Endodermal cell (in vitro differentiated cells): ENCODE data around the gene ADSS1. TPM values are rescaled to one million over a fixed set of nuclear protein-coding genes. Genes with fewer than 3 reads are reported as not detected.

Experiments used
- DNase-seq: peaks from one replicate; pipeline ENCODE4 v3.0.0-alpha.2; 2017
- H3K27ac ChIP-seq: 2 replicates; pipeline ENCODE4 v1.5.1; 2013; ENCODE audit warnings: mild to moderate bottlenecking, low read depth, low read length, moderate library complexity
- H3K27me3 ChIP-seq: 2 replicates; pipeline ENCODE4 v1.6.1; 2013; ENCODE audit warnings: mild to moderate bottlenecking, low read length, moderate library complexity; ENCODE audit not compliant: insufficient read depth, control insufficient read depth, poor library complexity, severe bottlenecking
- H3K36me3 ChIP-seq: 2 replicates; pipeline ENCODE4 v1.7.0; 2013; ENCODE audit warnings: mild to moderate bottlenecking, low read length, moderate library complexity; ENCODE audit not compliant: control insufficient read depth, insufficient read depth
- H3K4me1 ChIP-seq: one replicate; pipeline ENCODE4 v1.7.0; 2013; ENCODE audit warnings: low read length; ENCODE audit not compliant: control insufficient read depth, insufficient read depth
- H3K4me3 ChIP-seq: 2 replicates; pipeline ENCODE4 v1.5.1; 2013; ENCODE audit warnings: mild to moderate bottlenecking, low read length, moderate library complexity
- H3K9ac ChIP-seq: 2 replicates; pipeline ENCODE4 v1.6.1; 2013; ENCODE audit warnings: mild to moderate bottlenecking, low read length, moderate library complexity; ENCODE audit not compliant: poor library complexity, severe bottlenecking; ENCODE audit errors: extremely low read depth
- H3K9me3 ChIP-seq: 2 replicates; pipeline ENCODE4 v1.6.1; 2013; ENCODE audit warnings: mild to moderate bottlenecking, low read length, moderate library complexity; ENCODE audit not compliant: control insufficient read depth
- H3K27ac Mint-ChIP-seq: 2 replicates; pipeline ENCODE4 v1.8.0; 2020; ENCODE audit warnings: mixed read lengths
- H3K27me3 Mint-ChIP-seq: 2 replicates; pipeline ENCODE4 v1.8.0; 2021; ENCODE audit warnings: mild to moderate bottlenecking, mixed read lengths; ENCODE audit not compliant: insufficient read depth
- H3K36me3 Mint-ChIP-seq: 2 replicates; pipeline ENCODE4 v1.8.0; 2020; ENCODE audit warnings: low read depth, mixed read lengths
- H3K4me1 Mint-ChIP-seq: 2 replicates; pipeline ENCODE4 v1.8.0; 2020; ENCODE audit warnings: mixed read lengths
- H3K4me3 Mint-ChIP-seq: 2 replicates; pipeline ENCODE4 v1.8.0; 2020; ENCODE audit warnings: mild to moderate bottlenecking, moderate library complexity, mixed read lengths
- H3K9me3 Mint-ChIP-seq: 2 replicates; pipeline ENCODE4 v1.8.0; 2020; ENCODE audit warnings: mild to moderate bottlenecking, mixed read lengths
- WGBS, 2 experiments: methylation state at CpG; one replicate each; pipeline versions ENCODE4 v1.1.5 to v1.1.7; 2013; ENCODE audit warnings: missing lambda C conversion rate in 2 of 2, mixed read lengths in 1 of 2; ENCODE audit not compliant: insufficient coverage in 1 of 2, insufficient read length in 1 of 2; 5-methylcytosine and 5-hydroxymethylcytosine counted together
- total RNA-seq, 2 donors: library from RNA; stranded (reverse); fragmentation: NEBNext Ultra II Directional in 1 of 2; extraction: Animal tissue kit (Norgen Biotek cat#: 25700) in 1 of 2; gene quantifications; 2 replicates in 1 of 2; 3 replicates in 1 of 2; pipeline ENCODE4 v1.2.1, GENCODE V29; 2021
- TF ChIP-seq, protein P1 (sequence below): fragments of 200-600 bp; sonication (generic); conservative IDR thresholded peaks from 2 replicates; pipeline ENCODE4 v1.5.0; 2021; ENCODE audit warnings: antibody characterized with exemption, mild to moderate bottlenecking

The ADSS1 gene
- total RNA-seq, 2 donors from 2014 or later, result 15.8 to 31.0 TPM

DNA sequence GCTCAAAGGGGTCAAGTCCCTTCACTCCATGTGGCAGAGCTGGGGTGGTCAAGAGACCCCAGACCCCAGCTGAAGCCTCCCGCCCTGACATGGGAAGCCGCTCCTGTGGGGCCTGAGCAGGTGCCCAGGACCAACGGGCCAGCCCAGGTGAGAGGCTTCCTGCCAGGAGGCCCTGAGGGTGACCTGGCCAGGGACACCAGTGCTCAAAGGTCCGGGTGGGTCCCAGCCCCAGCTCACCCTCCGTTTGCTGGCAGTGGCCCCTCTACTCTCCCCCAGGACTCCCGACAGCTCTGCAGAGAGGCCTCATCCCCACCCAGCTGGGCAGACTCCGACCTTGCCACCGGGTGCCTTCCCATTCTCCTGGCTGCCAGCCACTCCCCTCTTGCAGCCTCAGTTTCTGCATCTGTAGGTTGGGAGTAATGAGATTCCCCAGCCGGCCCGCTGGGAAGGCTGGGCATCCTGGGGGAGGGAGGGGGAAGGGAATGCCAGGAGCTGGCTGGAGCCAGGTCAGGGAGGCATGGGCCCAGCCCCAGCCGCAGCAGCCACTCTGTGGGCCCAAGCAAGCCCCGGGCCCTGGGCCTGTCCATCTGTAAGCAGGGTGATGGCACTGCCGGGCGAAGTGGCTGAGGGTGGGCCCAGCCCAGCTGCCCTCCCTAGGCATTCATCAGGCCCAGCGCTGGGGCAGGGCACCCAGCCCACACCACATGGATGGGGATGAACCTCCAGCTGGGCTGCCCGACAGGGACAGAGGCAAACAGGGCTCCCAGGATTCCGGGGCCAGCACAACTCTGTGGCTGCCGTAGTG lies 44.9 kb upstream of the ADSS1 start:
- Mint-ChIP-seq H3K36me3 (no peaks in the 10 kb centered on the region), H3K27ac (peak overlapping the region; percentile 98), H3K4me3 (peak overlapping the region; percentile 67), H3K9me3 (no peaks in the 10 kb centered on the region), H3K27me3 (no peaks in the 10 kb centered on the region), H3K4me1 (peaks cover 54% of the 10 kb centered on the region)
- Histone ChIP-seq H3K36me3 (no peaks in the 10 kb centered on the region), H3K27ac (peak overlapping the region; percentile 92), H3K4me3 (no peak overlapping the region), H3K4me1 (peaks cover 27% of the 10 kb centered on the region), H3K9ac (no peak overlapping the region), H3K9me3 (no peaks in the 10 kb centered on the region), H3K27me3 (no peaks in the 10 kb centered on the region)
- no peak for DNase-seq
- TF ChIP-seq, protein P1, sequence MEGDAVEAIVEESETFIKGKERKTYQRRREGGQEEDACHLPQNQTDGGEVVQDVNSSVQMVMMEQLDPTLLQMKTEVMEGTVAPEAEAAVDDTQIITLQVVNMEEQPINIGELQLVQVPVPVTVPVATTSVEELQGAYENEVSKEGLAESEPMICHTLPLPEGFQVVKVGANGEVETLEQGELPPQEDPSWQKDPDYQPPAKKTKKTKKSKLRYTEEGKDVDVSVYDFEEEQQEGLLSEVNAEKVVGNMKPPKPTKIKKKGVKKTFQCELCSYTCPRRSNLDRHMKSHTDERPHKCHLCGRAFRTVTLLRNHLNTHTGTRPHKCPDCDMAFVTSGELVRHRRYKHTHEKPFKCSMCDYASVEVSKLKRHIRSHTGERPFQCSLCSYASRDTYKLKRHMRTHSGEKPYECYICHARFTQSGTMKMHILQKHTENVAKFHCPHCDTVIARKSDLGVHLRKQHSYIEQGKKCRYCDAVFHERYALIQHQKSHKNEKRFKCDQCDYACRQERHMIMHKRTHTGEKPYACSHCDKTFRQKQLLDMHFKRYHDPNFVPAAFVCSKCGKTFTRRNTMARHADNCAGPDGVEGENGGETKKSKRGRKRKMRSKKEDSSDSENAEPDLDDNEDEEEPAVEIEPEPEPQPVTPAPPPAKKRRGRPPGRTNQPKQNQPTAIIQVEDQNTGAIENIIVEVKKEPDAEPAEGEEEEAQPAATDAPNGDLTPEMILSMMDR, result no peak
- WGBS, 2 experiments, result 80 to 84% methylated on average over 5 to 18 of the region's 18 CpGs

DNA sequence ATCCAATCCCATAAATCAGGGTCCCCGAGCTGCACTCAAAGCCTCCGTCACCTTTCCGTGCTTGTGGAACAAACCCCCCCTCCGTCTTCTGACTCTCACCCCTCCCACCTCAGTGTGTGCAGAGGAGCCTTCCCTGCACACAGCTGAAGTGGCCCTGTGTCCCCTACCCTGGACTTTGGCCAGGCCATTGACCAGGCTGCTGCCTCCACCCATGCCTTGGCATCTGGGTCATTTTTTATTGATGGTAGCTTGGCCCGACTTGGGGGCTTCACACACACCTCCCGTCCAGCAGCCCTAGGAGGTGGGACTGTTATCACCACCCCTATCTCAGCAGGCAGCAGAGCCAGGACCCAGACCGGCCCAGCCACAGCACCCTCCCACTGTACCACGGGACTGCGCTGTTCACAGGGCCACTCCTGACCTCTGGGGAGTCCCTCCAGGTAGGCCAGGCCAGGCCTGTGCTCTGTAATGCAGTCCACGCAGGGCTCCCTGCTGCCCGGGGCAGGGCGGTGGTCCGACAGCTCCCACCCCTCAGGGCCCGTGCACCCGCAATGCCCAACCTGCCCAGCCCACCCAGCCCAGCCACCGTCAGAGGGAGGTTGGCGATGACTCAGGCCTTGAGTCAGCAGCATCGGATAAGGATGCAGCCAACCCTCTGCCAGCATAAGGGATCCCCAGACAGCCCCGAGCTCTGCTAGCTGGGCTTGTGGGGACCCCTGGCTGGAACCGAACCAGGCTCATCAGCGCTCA lies 43.8 kb upstream of the ADSS1 start:
- WGBS, 2 experiments, result 87 to 88% methylated on average over 14 to 21 of the region's 21 CpGs
- peaks cover 7% of the 10 kb centered on the region for H3K9me3 Mint-ChIP-seq
- H3K4me1 Mint-ChIP-seq, result peaks cover 55% of the 10 kb centered on the region
- Histone ChIP-seq H3K9me3 (no peaks in the 10 kb centered on the region), H3K36me3 (no peaks in the 10 kb centered on the region), H3K27ac (no peak overlapping the region), H3K4me3 (no peak overlapping the region), H3K9ac (no peak overlapping the region), H3K27me3 (no peaks in the 10 kb centered on the region), H3K4me1 (peaks cover 27% of the 10 kb centered on the region)
- peak; percentile 78 for DNase-seq
- peak overlapping the region; percentile 48 for H3K4me3 Mint-ChIP-seq
- H3K27me3 Mint-ChIP-seq, result no peaks in the 10 kb centered on the region
- TF ChIP-seq, protein P1, result no peak
- H3K36me3 Mint-ChIP-seq, result no peaks in the 10 kb centered on the region
- H3K27ac Mint-ChIP-seq, result peak overlapping the region; percentile 97

DNA sequence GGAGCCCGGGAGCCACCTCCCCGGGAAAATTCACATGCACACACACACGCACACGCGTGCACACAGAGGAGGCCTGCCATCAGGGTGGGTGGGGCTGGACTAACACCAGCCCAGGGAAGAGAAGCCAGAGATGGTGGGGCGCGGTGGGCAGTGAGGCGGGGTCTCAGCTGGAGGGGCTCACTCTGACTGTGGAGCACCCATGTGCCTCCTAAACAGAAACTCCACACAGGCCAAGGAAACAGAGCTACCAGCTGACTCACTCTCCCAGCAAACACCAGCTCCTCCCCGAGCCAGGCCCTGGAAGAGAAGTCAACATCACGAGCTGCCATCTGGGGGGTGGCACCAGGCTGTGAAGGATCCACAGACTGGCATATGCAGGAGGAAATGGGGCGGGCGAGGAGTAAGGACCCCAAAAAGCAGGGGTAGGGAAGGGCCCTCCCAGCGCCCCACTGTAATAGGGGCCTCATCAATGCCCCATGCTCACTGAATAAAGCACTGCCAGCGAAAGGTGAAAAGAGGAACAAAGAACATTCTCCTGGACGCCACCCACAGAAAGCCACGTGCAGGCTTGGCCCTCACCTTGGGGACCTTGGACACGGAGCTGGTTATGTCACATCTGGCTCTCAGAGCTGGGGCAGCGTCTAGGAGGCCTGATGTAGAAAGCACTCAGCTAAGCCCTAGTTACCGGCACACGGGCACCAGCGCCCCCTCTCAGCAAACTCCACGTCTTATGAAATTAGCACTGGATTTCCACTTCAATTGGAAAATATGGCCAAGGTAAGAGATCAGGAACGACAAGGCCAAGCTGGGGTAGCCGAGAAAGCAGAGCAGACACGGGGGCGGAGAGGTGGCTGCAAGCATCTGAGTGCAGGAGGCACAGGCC lies 43.0 kb upstream of the ADSS1 start:
- Histone ChIP-seq H3K4me3 (peak overlapping the region; percentile 71), H3K9me3 (no peaks in the 10 kb centered on the region), H3K36me3 (no peaks in the 10 kb centered on the region), H3K4me1 (peaks cover 27% of the 10 kb centered on the region), H3K9ac (peak overlapping the region; percentile 30), H3K27me3 (no peaks in the 10 kb centered on the region), H3K27ac (no peak overlapping the region)
- Mint-ChIP-seq H3K27ac (peak overlapping the region; percentile 97), H3K36me3 (no peaks in the 10 kb centered on the region), H3K27me3 (no peaks in the 10 kb centered on the region), H3K9me3 (peaks cover 7% of the 10 kb centered on the region), H3K4me3 (peak overlapping the region; percentile 48), H3K4me1 (peaks cover 55% of the 10 kb centered on the region)
- TF ChIP-seq, protein P1, result peak; percentile 63
- no peak for DNase-seq
- 53 to 56% methylated on average over 19 to 26 of the region's 26 CpGs for WGBS, 2 experiments
